Caco-2 (cell line): ENCODE data around the gene NPAS3. TPM values are rescaled to one million over a fixed set of nuclear protein-coding genes. Genes with fewer than 3 reads are reported as not detected.

Experiments used
- BruUV-seq: library from RNA; stranded (reverse); fragments of 400-500 nt; replicated peaks from 2 replicates; lab custom pipeline; 2021; lab: Mats Ljungman, UMichigan
- CTCF ChIA-PET: fragments of 300-600 bp; sonication (Branson Sonifier 250); formaldehyde crosslinking; loops from one replicate; lab custom pipeline; 2022; ENCODE audit warnings: antibody characterized with exemption; lab: Charles Lee
- POLR2A ChIA-PET: fragments of 300-600 bp; sonication (Branson Sonifier 250); formaldehyde crosslinking; loops from one replicate; lab custom pipeline; 2022; ENCODE audit warnings: antibody characterized with exemption; lab: Charles Lee
- DNase-seq, 2 experiments: peaks; one replicate each; pipeline versions ENCODE4 v3.0.0 to v3.0.0-alpha.2; 2020 to 2022
- H3K27me3 ChIP-seq: replicated peaks from 2 replicates; pipeline ENCODE4 v1.6.0; 2011; ENCODE audit warnings: low read length; ENCODE audit not compliant: control insufficient read depth, insufficient read depth
- H3K36me3 ChIP-seq: 2 replicates; pipeline ENCODE4 v1.5.1; 2011; ENCODE audit warnings: low read length; ENCODE audit not compliant: control insufficient read depth, insufficient read depth
- H3K4me1 ChIP-seq: fragments of 250-450 bp; sonication (Bioruptor Pico); 2 replicates; pipeline ENCODE4 v1.5.1; 2020; ENCODE audit warnings: mild to moderate bottlenecking
- H3K4me3 ChIP-seq: 2 replicates; pipeline ENCODE4 v1.5.1; 2011; ENCODE audit warnings: low read depth, mild to moderate bottlenecking, control low read depth, low read length
- H3K9me3 ChIP-seq: fragments of 250-450 bp; sonication (Bioruptor Pico); 2 replicates; pipeline ENCODE4 v1.5.1; 2020; ENCODE audit warnings: mild to moderate bottlenecking, moderate library complexity
- H3K27ac Mint-ChIP-seq: one replicate; pipeline ENCODE4 v1.8.0; 2022; ENCODE audit warnings: mixed read lengths; ENCODE audit not compliant: unreplicated experiment
- H3K27me3 Mint-ChIP-seq: one replicate; pipeline ENCODE4 v1.8.0; 2022; ENCODE audit warnings: mixed read lengths; ENCODE audit not compliant: insufficient read depth, unreplicated experiment
- H3K36me3 Mint-ChIP-seq: one replicate; pipeline ENCODE4 v1.8.0; 2022; ENCODE audit warnings: mild to moderate bottlenecking, mixed read lengths; ENCODE audit not compliant: insufficient read depth, unreplicated experiment
- H3K4me1 Mint-ChIP-seq: one replicate; pipeline ENCODE4 v1.8.0; 2022; ENCODE audit warnings: low read depth, mixed read lengths; ENCODE audit not compliant: unreplicated experiment
- H3K4me3 Mint-ChIP-seq: one replicate; pipeline ENCODE4 v1.8.0; 2022; ENCODE audit warnings: mild to moderate bottlenecking, moderate library complexity, mixed read lengths; ENCODE audit not compliant: unreplicated experiment
- H3K9me3 Mint-ChIP-seq: one replicate; pipeline ENCODE4 v1.8.0; 2022; ENCODE audit warnings: mixed read lengths; ENCODE audit not compliant: unreplicated experiment
- intact Hi-C: fragments of 100-400 bp; cut with micrococcal nuclease; formaldehyde crosslinking; loops from one replicate; pipeline ENCODE4 v1.10.0; 2022; ENCODE audit not compliant: unreplicated experiment
- total RNA-seq: library from RNA; stranded (reverse); gene quantifications from 2 replicates; pipeline ENCODE4 v1.2.3, GENCODE V29; 2022
- TF ChIP-seq, protein P1 (sequence below), 2 experiments: fragments of 200-600 bp in 1 of 2; IDR thresholded peaks; 1 replicate in 1 of 2; 2 replicates in 1 of 2; pipeline versions ENCODE4 v1.5.1 to v1.8.0; 2011 to 2022; ENCODE audit warnings: antibody characterized with exemption in 1 of 2, control low read depth in 1 of 2, inconsistent platforms in 1 of 2, low read depth in 1 of 2, low read length in 1 of 2, mild to moderate bottlenecking in 1 of 2, moderate library complexity in 1 of 2; ENCODE audit not compliant: insufficient read depth in 1 of 2, severe bottlenecking in 1 of 2, unreplicated experiment in 1 of 2

Gene NPAS3
- total RNA-seq, 1 experiment from 2014 or later, result not detected

DNA sequence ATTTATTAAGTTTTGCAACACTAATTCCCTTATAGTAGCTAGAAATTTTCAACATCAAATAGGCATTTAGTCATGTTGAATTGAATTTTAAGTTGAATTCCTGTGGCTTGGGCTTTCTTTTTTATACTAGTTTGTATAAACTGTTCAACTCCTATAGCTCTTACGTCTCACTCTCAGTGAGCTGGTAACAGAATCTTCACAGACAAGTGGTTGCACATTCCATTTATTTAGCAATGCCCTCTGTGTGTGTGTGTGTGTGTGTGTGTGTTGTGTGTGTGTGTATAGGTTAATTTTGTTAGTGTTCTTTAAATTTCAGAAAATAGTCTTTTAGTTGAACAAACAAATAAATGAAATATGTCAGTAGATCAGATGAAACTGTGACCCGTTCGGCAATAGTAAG lies 425.0 kb downstream of the NPAS3 start:
- Mint-ChIP-seq H3K36me3 (no peaks in the 10 kb centered on the region), H3K27me3 (peaks cover 16% of the 10 kb centered on the region), H3K4me1 (no peaks in the 10 kb centered on the region), H3K4me3 (no peak overlapping the region), H3K27ac (no peak overlapping the region), H3K9me3 (no peaks in the 10 kb centered on the region)
- BruUV-seq, result no TSS peak
- CTCF ChIA-PET, result no interaction called here
- H3K36me3 ChIP-seq, result no peaks in the 10 kb centered on the region
- POLR2A ChIA-PET, result no interaction called here
- DNase-seq, result no peak
- H3K9me3 ChIP-seq, result no peaks in the 10 kb centered on the region
- no peaks in the 10 kb centered on the region for H3K4me1 ChIP-seq
- H3K27me3 ChIP-seq, result no peaks in the 10 kb centered on the region
- intact Hi-C loops, result no loop called here
- TF ChIP-seq, protein P1, sequence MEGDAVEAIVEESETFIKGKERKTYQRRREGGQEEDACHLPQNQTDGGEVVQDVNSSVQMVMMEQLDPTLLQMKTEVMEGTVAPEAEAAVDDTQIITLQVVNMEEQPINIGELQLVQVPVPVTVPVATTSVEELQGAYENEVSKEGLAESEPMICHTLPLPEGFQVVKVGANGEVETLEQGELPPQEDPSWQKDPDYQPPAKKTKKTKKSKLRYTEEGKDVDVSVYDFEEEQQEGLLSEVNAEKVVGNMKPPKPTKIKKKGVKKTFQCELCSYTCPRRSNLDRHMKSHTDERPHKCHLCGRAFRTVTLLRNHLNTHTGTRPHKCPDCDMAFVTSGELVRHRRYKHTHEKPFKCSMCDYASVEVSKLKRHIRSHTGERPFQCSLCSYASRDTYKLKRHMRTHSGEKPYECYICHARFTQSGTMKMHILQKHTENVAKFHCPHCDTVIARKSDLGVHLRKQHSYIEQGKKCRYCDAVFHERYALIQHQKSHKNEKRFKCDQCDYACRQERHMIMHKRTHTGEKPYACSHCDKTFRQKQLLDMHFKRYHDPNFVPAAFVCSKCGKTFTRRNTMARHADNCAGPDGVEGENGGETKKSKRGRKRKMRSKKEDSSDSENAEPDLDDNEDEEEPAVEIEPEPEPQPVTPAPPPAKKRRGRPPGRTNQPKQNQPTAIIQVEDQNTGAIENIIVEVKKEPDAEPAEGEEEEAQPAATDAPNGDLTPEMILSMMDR (IDR thresholded peaks at IDR 0.05; ENCODE audit: insufficient read depth in 1 of 2, low read depth in 1 of 2, low read length in 1 of 2, severe bottlenecking in 1 of 2, unreplicated experiment in 1 of 2), result no peak
- H3K4me3 ChIP-seq, result no peak overlapping the region

DNA sequence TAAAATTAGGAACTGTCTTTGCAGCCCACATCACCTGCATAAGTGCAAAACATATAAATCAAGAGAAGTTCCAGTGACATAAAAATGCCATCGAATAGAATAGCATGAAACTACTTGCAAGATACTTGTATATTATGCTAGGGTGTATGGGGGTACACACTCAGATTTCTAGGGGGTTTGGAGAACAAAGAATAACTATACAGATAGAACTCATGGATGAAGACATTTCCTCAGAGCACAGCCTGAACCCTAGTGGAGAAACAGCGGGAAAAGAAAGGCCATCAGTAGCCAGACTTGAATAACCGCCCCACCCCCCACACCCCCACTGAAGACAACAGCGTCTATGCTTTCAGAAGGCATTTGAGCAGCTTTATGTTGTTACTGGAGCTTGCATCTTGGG lies 425.8 kb downstream of the NPAS3 start:
- DNase-seq, result no peak
- BruUV-seq, result no TSS peak
- Mint-ChIP-seq H3K9me3 (no peaks in the 10 kb centered on the region), H3K27ac (no peak overlapping the region), H3K4me1 (no peaks in the 10 kb centered on the region), H3K27me3 (peaks cover 16% of the 10 kb centered on the region), H3K4me3 (no peak overlapping the region), H3K36me3 (no peaks in the 10 kb centered on the region)
- H3K27me3 ChIP-seq, result no peaks in the 10 kb centered on the region
- no peaks in the 10 kb centered on the region for H3K9me3 ChIP-seq
- TF ChIP-seq, protein P1 (IDR thresholded peaks at IDR 0.05; ENCODE audit: insufficient read depth in 1 of 2, low read depth in 1 of 2, low read length in 1 of 2, severe bottlenecking in 1 of 2, unreplicated experiment in 1 of 2), result no peak
- intact Hi-C loops, result no loop called here
- H3K4me3 ChIP-seq, result no peak overlapping the region
- no peaks in the 10 kb centered on the region for H3K36me3 ChIP-seq
- CTCF ChIA-PET, result interaction anchor here (0.6 kb wide), 1 partner anchor 630 kb away, joined by 4 read pairs; no protein-coding TSS in a partner anchor
- POLR2A ChIA-PET, result no interaction called here
- H3K4me1 ChIP-seq, result no peaks in the 10 kb centered on the region

DNA sequence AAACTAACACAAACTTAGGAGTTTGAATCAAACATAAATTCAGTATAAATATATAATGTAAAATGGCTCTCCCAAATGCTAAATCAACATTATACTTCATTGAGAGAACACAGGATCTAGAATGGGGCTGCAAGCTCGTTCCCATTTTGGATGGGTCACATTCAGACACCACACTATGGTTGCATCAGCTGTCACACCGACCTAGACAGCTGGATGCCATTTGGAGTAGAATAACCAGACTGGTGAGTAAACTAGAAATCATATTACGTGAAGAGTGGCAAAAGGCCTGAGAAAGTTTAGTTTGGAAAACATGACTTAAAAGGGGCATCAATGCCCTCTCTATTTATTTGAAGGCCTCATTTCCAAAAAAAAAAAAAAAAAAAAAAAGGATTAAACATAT lies 430.4 kb downstream of the NPAS3 start:
- Mint-ChIP-seq H3K36me3 (no peaks in the 10 kb centered on the region), H3K9me3 (no peaks in the 10 kb centered on the region), H3K27me3 (peaks cover 13% of the 10 kb centered on the region), H3K4me3 (no peak overlapping the region), H3K27ac (no peak overlapping the region), H3K4me1 (no peaks in the 10 kb centered on the region)
- H3K4me1 ChIP-seq, result no peaks in the 10 kb centered on the region
- no peaks in the 10 kb centered on the region for H3K27me3 ChIP-seq
- no TSS peak for BruUV-seq
- no peaks in the 10 kb centered on the region for H3K9me3 ChIP-seq
- intact Hi-C loops, result no loop called here
- H3K4me3 ChIP-seq, result no peak overlapping the region
- DNase-seq, result no peak
- H3K36me3 ChIP-seq, result no peaks in the 10 kb centered on the region
- TF ChIP-seq, protein P1 (IDR thresholded peaks at IDR 0.05; ENCODE audit: insufficient read depth in 1 of 2, low read depth in 1 of 2, low read length in 1 of 2, severe bottlenecking in 1 of 2, unreplicated experiment in 1 of 2), result no peak
- ChIA-PET POLR2A (no interaction called here), CTCF (no interaction called here)
